DMS153 (cell line): ENCODE measurements around the gene FADS3.

Experiments
- DNase-seq: peaks from one replicate; lab custom pipeline; 2025; lab: John Stamatoyannopoulos, UW

The FADS3 gene

GRCh38 chr11:61834278-61835048 lies 56.9 kb downstream of the FADS3 start:
- peak; percentile 66 for DNase-seq

- DNase-seq, result no peak
Measured at GRCh38 chr11:61833926-61834277, 57.4 kb downstream of the FADS3 start.

GRCh38 chr11:61833471-61833870 lies 57.9 kb downstream of the FADS3 start:
- no peak for DNase-seq

- DNase-seq, result peak; percentile 12
Measured at GRCh38 chr11:61832754-61833153, 58.6 kb downstream of the FADS3 start.

GRCh38 chr11:61832207-61832606 lies 59.1 kb downstream of the FADS3 start:
- DNase-seq, result no peak

GRCh38 chr11:61830237-61831105 lies 60.9 kb downstream of the FADS3 start:
- DNase-seq, result no peak

GRCh38 chr11:61829806-61830205 lies 61.5 kb downstream of the FADS3 start:
- DNase-seq, result no peak

- no peak for DNase-seq
Measured at GRCh38 chr11:61828629-61829407, 62.5 kb downstream of the FADS3 start.

GRCh38 chr11:61828379-61828628 lies 63.0 kb downstream of the FADS3 start:
- DNase-seq, result no peak

- peak; percentile 95 for DNase-seq
Measured at GRCh38 chr11:61827571-61828378, 63.6 kb downstream of the FADS3 start, which contains the start of gene FADS2. TSS of gene FADS2 (plus strand) at chr11:61828300. CDS start at chr11:61828391, 91 bp downstream.

- no peak for DNase-seq
Measured at GRCh38 chr11:61826930-61827570, 64.3 kb downstream of the FADS3 start.
